Activated naive CD8-positive, alpha-beta T cell (primary cell): ENCODE measurements around the gene ISM1.
A peak's percentile ranks its signal among the peaks of the same experiment; 100 is the strongest.

ENCODE experiments used
- H3K27ac Mint-ChIP-seq: one replicate; pipeline ENCODE4 v1.8.0; 2021; ENCODE audit warnings: mixed read lengths
- H3K27me3 Mint-ChIP-seq: one replicate; pipeline ENCODE4 v1.8.0; 2021; ENCODE audit warnings: mixed read lengths
- H3K36me3 Mint-ChIP-seq: one replicate; pipeline ENCODE4 v1.8.0; 2021; ENCODE audit warnings: mixed read lengths
- H3K4me1 Mint-ChIP-seq: one replicate; pipeline ENCODE4 v1.8.0; 2021; ENCODE audit warnings: low read depth, mixed read lengths
- H3K4me3 Mint-ChIP-seq: one replicate; pipeline ENCODE4 v1.8.0; 2021; ENCODE audit warnings: mild to moderate bottlenecking, mixed read lengths
- H3K9me3 Mint-ChIP-seq: one replicate; pipeline ENCODE4 v1.8.0; 2021; ENCODE audit warnings: low read depth, mixed read lengths

Gene ISM1

DNA sequence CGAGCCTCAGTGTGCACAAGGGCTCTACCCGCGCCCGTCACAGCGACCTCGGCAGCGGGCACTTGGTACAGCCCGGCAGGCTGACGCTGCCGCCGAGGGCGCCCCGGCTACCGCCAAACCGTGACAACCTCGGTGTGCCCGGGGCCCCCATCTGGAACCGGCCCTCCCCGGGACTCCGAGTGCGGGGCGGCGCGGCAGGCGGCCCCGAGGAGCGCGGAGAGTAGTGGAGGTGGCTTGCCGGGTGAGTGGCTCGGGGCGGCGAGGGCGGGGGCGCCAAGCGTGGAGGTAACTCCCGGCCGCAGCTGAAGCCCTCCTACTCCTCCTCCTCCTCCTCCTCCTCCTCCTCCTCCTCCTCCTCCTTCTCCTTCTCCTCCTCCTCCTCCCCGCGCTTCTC lies at the start of gene ISM1:
ISM1 (plus strand) TSS at position 371 of the 394 bp plus-strand sequence. CDS start 503 bp downstream, outside the sequence.
- H3K4me3 Mint-ChIP-seq: peak within 1 kb of the TSS; percentile 88
- peaks cover 25% of the 10 kb centered on the region for H3K4me1 Mint-ChIP-seq
- peak within 1 kb of the TSS; percentile 84 for H3K27ac Mint-ChIP-seq
- H3K9me3 Mint-ChIP-seq: peaks cover under 1% of the 10 kb centered on the region
- peaks cover 16% of the 10 kb centered on the region for H3K27me3 Mint-ChIP-seq
- no peaks in the 10 kb centered on the region for H3K36me3 Mint-ChIP-seq

DNA sequence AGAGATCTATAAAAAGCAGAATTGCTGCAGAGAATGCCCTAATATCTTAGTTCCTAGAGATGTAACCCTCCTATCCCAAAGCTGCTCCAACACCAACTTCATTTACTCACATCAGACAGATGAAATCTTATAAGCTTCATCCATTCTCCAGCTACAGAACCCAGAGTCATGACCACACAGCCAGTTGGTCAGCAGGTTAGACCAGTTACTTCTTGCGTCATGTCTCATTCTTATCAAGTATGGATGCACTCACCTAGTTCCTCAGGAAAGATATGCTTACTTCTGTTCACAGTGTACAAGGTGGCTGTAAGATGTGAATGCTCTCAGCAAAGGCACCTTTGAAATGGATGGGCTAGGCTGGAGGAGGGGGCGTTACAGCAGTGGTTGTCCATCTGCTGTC lies 47.9 kb upstream of the ISM1 start:
- no peaks in the 10 kb centered on the region for H3K4me1 Mint-ChIP-seq
- no peak overlapping the region for H3K27ac Mint-ChIP-seq
- H3K9me3 Mint-ChIP-seq: peaks cover 12% of the 10 kb centered on the region
- peaks cover 3% of the 10 kb centered on the region for H3K27me3 Mint-ChIP-seq
- H3K4me3 Mint-ChIP-seq: no peak overlapping the region
- H3K36me3 Mint-ChIP-seq: peaks cover 10% of the 10 kb centered on the region

DNA sequence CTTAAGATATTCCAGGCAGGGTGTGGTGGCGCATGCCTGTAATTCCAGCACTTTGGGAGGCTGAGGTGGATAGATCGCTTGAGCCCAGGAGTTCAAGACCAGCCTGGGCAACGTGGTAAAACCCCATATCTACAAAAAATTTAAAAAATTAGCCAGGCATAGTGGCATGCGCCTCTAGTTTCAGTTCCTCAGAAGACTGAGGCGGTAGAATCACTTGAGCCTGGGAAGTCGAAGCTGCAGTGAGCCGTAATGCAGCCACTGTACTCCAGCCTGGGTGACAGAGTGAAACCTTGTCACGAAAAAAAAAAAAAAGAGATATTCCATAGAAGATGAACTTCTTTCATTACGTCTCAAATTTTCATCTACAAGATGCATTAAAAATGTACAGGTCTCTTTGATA lies 46.7 kb upstream of the ISM1 start:
- peaks cover 10% of the 10 kb centered on the region for H3K36me3 Mint-ChIP-seq
- H3K4me1 Mint-ChIP-seq: no peaks in the 10 kb centered on the region
- no peak overlapping the region for H3K27ac Mint-ChIP-seq
- H3K4me3 Mint-ChIP-seq: no peak overlapping the region
- H3K27me3 Mint-ChIP-seq: peaks cover 3% of the 10 kb centered on the region
- H3K9me3 Mint-ChIP-seq: peaks cover 16% of the 10 kb centered on the region

DNA sequence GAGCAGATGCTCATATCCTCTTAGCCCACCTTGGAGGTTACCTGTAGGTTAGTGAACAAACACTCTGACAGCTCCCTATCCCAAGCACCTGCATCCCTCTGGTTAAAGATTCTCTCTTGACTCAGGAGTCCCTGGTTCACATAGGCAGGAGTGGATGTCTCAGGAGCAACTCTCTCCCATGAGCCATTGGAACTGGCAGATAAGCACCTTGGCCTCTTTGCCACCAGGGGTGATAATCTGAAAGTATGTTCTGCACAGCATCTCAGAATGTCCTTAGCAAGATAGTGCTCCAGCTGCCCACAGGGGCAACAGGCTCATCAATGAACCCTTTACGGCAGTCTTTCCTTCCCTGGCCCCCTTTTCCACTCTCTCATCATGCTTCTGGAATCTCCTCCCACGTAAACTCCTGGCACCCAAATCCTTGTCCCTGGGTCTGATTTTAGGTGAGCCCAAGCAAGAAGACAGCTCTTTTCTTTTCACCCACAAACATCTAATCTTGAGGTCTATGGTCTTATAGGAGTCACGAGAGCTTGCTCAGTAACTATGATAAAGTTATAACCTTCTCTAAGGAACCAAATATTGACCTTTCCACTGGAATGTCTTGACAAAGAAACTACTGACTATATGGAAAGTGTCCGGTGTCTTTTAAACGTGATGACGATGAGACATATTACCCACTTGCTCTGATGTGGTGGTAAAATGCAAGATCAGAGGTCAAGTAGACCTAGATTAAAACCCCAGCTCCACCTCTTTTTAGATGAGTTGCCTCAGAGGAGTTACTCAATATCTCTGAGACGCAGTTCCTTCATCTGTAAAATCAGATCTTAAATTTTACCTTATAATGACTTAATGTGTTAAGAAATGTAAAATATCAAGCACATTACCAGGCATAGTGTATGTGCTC lies 39.8 kb upstream of the ISM1 start:
- no peak overlapping the region for H3K27ac Mint-ChIP-seq
- H3K9me3 Mint-ChIP-seq: peaks cover 12% of the 10 kb centered on the region
- H3K4me1 Mint-ChIP-seq: peaks cover 6% of the 10 kb centered on the region
- peaks cover 2% of the 10 kb centered on the region for H3K27me3 Mint-ChIP-seq
- peaks cover 3% of the 10 kb centered on the region for H3K36me3 Mint-ChIP-seq
- no peak overlapping the region for H3K4me3 Mint-ChIP-seq

GRCh38 chr20:13183005-13183404 lies 38.1 kb upstream of the ISM1 start:
- Mint-ChIP-seq H3K4me1 (peaks cover 12% of the 10 kb centered on the region), H3K27me3 (no peaks in the 10 kb centered on the region), H3K9me3 (peaks cover 10% of the 10 kb centered on the region), H3K4me3 (no peak overlapping the region), H3K36me3 (no peaks in the 10 kb centered on the region), H3K27ac (no peak overlapping the region)

- H3K9me3 Mint-ChIP-seq: peaks cover 6% of the 10 kb centered on the region
- H3K4me3 Mint-ChIP-seq: no peak overlapping the region
- H3K4me1 Mint-ChIP-seq: peaks cover 12% of the 10 kb centered on the region
- peaks cover 2% of the 10 kb centered on the region for H3K36me3 Mint-ChIP-seq
- H3K27me3 Mint-ChIP-seq: no peaks in the 10 kb centered on the region
- H3K27ac Mint-ChIP-seq: no peak overlapping the region
Observed at GRCh38 chr20:13186043-13186774, 34.9 kb upstream of the ISM1 start.

DNA sequence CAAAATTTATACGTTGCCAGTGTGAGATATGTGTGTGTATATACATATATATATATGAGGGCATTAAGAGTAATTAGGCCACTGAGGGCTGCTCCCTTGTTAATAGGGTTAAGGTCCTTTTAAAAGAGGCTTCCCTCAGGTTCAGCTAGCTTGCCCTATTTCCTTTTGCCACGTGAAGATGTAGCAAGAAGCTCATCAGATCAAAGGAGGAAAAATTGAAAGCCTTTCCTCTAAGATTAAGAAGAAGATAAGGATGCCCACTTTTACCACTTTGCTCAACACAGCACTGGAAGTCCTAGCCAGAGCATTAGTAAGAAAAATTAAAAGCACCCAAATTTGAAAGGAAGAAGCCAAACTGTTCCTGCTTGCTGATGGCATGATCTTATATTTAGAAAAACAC lies 33.2 kb upstream of the ISM1 start:
- Mint-ChIP-seq H3K4me3 (no peak overlapping the region), H3K4me1 (peaks cover 7% of the 10 kb centered on the region), H3K27me3 (no peaks in the 10 kb centered on the region), H3K36me3 (peaks cover 2% of the 10 kb centered on the region), H3K27ac (no peak overlapping the region), H3K9me3 (peaks cover 6% of the 10 kb centered on the region)

DNA sequence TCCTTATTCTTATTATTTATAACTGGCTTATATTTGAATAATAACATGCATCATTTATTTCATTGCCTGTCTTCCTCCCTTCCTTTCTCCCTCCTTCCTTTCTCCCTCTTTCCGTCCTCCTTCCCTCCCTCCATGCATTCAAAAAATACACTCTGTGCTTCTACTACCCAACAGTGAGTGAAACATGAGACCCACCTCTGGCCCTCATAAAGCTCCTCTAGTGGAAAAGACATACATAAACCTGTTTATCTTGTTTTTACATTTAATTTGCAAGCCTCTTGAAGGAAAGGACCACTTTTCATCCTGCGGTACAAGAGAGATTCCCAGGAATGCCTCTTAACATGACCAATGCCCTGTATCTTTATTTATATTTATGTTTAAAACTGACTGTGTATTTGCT lies 21.8 kb upstream of the ISM1 start:
- no peak overlapping the region for H3K4me3 Mint-ChIP-seq
- H3K4me1 Mint-ChIP-seq: no peaks in the 10 kb centered on the region
- no peaks in the 10 kb centered on the region for H3K9me3 Mint-ChIP-seq
- no peaks in the 10 kb centered on the region for H3K27me3 Mint-ChIP-seq
- no peak overlapping the region for H3K27ac Mint-ChIP-seq
- H3K36me3 Mint-ChIP-seq: no peaks in the 10 kb centered on the region

GRCh38 chr20:13200767-13201500 lies 20.1 kb upstream of the ISM1 start:
- Mint-ChIP-seq H3K9me3 (no peaks in the 10 kb centered on the region), H3K36me3 (no peaks in the 10 kb centered on the region), H3K27ac (no peak overlapping the region), H3K4me1 (no peaks in the 10 kb centered on the region), H3K4me3 (no peak overlapping the region), H3K27me3 (no peaks in the 10 kb centered on the region)

GRCh38 chr20:13202565-13202964 lies 18.5 kb upstream of the ISM1 start:
- no peaks in the 10 kb centered on the region for H3K9me3 Mint-ChIP-seq
- no peaks in the 10 kb centered on the region for H3K27me3 Mint-ChIP-seq
- no peak overlapping the region for H3K27ac Mint-ChIP-seq
- no peak overlapping the region for H3K4me3 Mint-ChIP-seq
- H3K36me3 Mint-ChIP-seq: no peaks in the 10 kb centered on the region
- H3K4me1 Mint-ChIP-seq: no peaks in the 10 kb centered on the region

- Mint-ChIP-seq H3K27me3 (no peaks in the 10 kb centered on the region), H3K4me3 (no peak overlapping the region), H3K27ac (no peak overlapping the region), H3K4me1 (no peaks in the 10 kb centered on the region), H3K36me3 (no peaks in the 10 kb centered on the region), H3K9me3 (no peaks in the 10 kb centered on the region)
Observed at GRCh38 chr20:13205425-13205824, 15.6 kb upstream of the ISM1 start.

DNA sequence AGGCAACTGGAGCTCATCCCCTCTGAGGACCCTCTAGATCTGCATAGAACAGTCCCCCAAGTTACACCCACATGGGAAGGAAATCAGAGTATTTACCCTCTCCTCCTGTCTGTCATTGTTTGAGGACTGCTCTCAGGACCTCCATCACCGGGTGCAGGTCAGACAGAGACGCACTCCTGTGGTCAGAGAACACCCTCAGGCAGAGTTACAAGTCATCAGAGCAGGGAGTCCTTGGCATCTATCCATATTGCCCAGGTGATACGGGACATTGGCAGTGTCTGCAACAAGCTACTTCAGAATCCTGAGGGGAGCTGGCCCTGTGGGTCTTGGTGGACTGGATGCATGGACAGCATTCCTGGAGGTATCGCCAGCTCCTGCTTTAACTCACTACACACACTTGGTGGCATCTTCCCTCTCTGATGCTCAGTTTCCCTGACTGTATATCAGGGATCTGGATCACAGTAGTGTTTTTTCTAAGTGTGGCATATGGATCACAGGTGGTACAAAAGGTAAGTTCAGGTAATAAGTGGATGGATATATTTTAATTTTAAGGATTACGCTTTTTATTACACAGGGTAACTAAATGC lies 15.1 kb upstream of the ISM1 start:
- no peak overlapping the region for H3K4me3 Mint-ChIP-seq
- H3K36me3 Mint-ChIP-seq: no peaks in the 10 kb centered on the region
- no peaks in the 10 kb centered on the region for H3K9me3 Mint-ChIP-seq
- H3K27ac Mint-ChIP-seq: no peak overlapping the region
- H3K27me3 Mint-ChIP-seq: no peaks in the 10 kb centered on the region
- no peaks in the 10 kb centered on the region for H3K4me1 Mint-ChIP-seq

DNA sequence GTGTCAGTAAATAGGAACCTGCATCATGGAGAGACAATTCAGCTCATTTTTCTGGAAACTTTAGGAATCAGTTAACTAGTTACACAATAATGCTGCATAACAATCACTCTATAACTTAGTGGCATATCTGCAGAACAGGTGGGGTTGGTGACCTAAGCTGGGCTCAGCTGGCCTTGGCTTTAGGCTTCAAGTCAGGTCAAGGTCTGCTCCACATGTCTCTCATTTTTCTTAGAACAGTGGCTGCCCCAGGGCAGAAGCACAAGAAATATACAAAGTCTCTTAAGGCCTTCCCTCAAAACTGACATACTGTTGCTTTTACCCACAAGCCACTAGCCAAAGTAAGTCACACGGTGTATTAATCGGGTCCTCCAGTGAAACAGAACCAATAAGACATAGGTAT lies 14.1 kb upstream of the ISM1 start:
- H3K27ac Mint-ChIP-seq: no peak overlapping the region
- H3K27me3 Mint-ChIP-seq: no peaks in the 10 kb centered on the region
- H3K9me3 Mint-ChIP-seq: no peaks in the 10 kb centered on the region
- H3K4me3 Mint-ChIP-seq: no peak overlapping the region
- H3K4me1 Mint-ChIP-seq: no peaks in the 10 kb centered on the region
- H3K36me3 Mint-ChIP-seq: no peaks in the 10 kb centered on the region

- H3K9me3 Mint-ChIP-seq: no peaks in the 10 kb centered on the region
- no peak overlapping the region for H3K27ac Mint-ChIP-seq
- H3K27me3 Mint-ChIP-seq: peaks cover 3% of the 10 kb centered on the region
- H3K4me1 Mint-ChIP-seq: peaks cover 4% of the 10 kb centered on the region
- no peak overlapping the region for H3K4me3 Mint-ChIP-seq
- no peaks in the 10 kb centered on the region for H3K36me3 Mint-ChIP-seq
Observed at GRCh38 chr20:13211956-13212618, 9.0 kb upstream of the ISM1 start.
